WTC11 (cell line): ENCODE results near the gene C1QTNF6. TPM values are rescaled to one million over a fixed set of nuclear protein-coding genes. Genes with fewer than 3 reads are reported as not detected.

Experiments used
- ATAC-seq: fragments of 200-7000 bp; cut with Tn5 transposase; 2 replicates; pipeline ENCODE4 v1.10.0; 2021; ENCODE audit warnings: mild to moderate bottlenecking, moderate library complexity
- CTCF ChIA-PET: fragments of 300-600 bp; sonication (Branson Sonifier 250); formaldehyde crosslinking; loops from one replicate; lab custom pipeline; 2021; ENCODE audit warnings: antibody characterized with exemption; lab: Charles Lee
- POLR2A ChIA-PET: fragments of 350-600 bp; sonication (Branson Sonifier 250); formaldehyde crosslinking; loops from one replicate; lab custom pipeline; 2021; ENCODE audit warnings: antibody characterized with exemption; lab: Charles Lee
- DNase-seq: peaks from one replicate; pipeline ENCODE4 v3.0.0; 2021; ENCODE audit warnings: low spot score
- H3K27ac Mint-ChIP-seq: 2 replicates; pipeline ENCODE4 v1.8.0; 2021; ENCODE audit warnings: mixed read lengths
- H3K27me3 Mint-ChIP-seq: 2 replicates; pipeline ENCODE4 v1.8.0; 2021; ENCODE audit warnings: low read depth, mild to moderate bottlenecking, moderate library complexity, mixed read lengths
- H3K36me3 Mint-ChIP-seq: 2 replicates; pipeline ENCODE4 v1.8.0; 2021; ENCODE audit warnings: mixed read lengths
- H3K4me1 Mint-ChIP-seq: 2 replicates; pipeline ENCODE4 v1.8.0; 2022; ENCODE audit warnings: mixed read lengths
- H3K4me3 Mint-ChIP-seq: 2 replicates; pipeline ENCODE4 v1.8.0; 2021; ENCODE audit warnings: mild to moderate bottlenecking, moderate library complexity, mixed read lengths
- H3K9me3 Mint-ChIP-seq: 2 replicates; pipeline ENCODE4 v1.8.0; 2021; ENCODE audit warnings: mixed read lengths
- CBFB ChIP-seq: sonication (generic); formaldehyde crosslinking; IDR thresholded peaks from 2 replicates; pipeline ENCODE4 v1.8.1; 2022; ENCODE audit warnings: mild to moderate bottlenecking, low read depth, missing genetic modification reagents
- CREB1 ChIP-seq: sonication (generic); formaldehyde crosslinking; IDR thresholded peaks from 2 replicates; pipeline ENCODE4 v1.8.0; 2023; ENCODE audit warnings: mild to moderate bottlenecking, missing genetic modification reagents
- EMX1 ChIP-seq: fragments of 250-450 bp; sonication (Bioruptor Pico); IDR thresholded peaks from 2 replicates; pipeline ENCODE4 v1.8.0; 2021; ENCODE audit warnings: mild to moderate bottlenecking
- GABPB1 ChIP-seq: sonication (generic); formaldehyde crosslinking; IDR thresholded peaks from 2 replicates; pipeline ENCODE4 v1.8.1; 2023; ENCODE audit warnings: mild to moderate bottlenecking, missing genetic modification reagents
- NFE2L1 ChIP-seq: sonication (generic); formaldehyde crosslinking; IDR thresholded peaks from 2 replicates; pipeline ENCODE4 v1.8.1; 2023; ENCODE audit warnings: missing genetic modification reagents
- NR2C2 ChIP-seq: sonication (generic); formaldehyde crosslinking; IDR thresholded peaks from 2 replicates; pipeline ENCODE4 v1.8.0; 2022; ENCODE audit warnings: mild to moderate bottlenecking, missing genetic modification reagents
- PRRX2 ChIP-seq: fragments of 250-450 bp; sonication (Bioruptor Pico); IDR thresholded peaks from 2 replicates; pipeline ENCODE4 v1.8.0; 2021; ENCODE audit warnings: mild to moderate bottlenecking
- RELA ChIP-seq: sonication (generic); formaldehyde crosslinking; IDR thresholded peaks from 2 replicates; pipeline ENCODE4 v1.8.1; 2022; ENCODE audit warnings: missing genetic modification reagents, mild to moderate bottlenecking, borderline replicate concordance
- TEAD4 ChIP-seq: sonication (generic); formaldehyde crosslinking; IDR thresholded peaks from 2 replicates; pipeline ENCODE4 v1.8.0; 2022; ENCODE audit warnings: mild to moderate bottlenecking, missing genetic modification reagents
- TP53 ChIP-seq: sonication (generic); formaldehyde crosslinking; IDR thresholded peaks from 2 replicates; pipeline ENCODE4 v1.8.1; 2023; ENCODE audit warnings: mild to moderate bottlenecking, missing genetic modification reagents
- ZBTB21 ChIP-seq: sonication (generic); formaldehyde crosslinking; IDR thresholded peaks from 2 replicates; pipeline ENCODE4 v1.8.1; 2023; ENCODE audit warnings: mild to moderate bottlenecking, missing genetic modification reagents, borderline replicate concordance
- ZNF396 ChIP-seq: fragments of 250-450 bp; sonication (Bioruptor Pico); IDR thresholded peaks from 2 replicates; pipeline ENCODE4 v1.8.0; 2021; ENCODE audit warnings: mild to moderate bottlenecking, moderate library complexity, borderline replicate concordance
- ZNF671 ChIP-seq: fragments of 250-450 bp; sonication (Bioruptor Pico); IDR thresholded peaks from 2 replicates; pipeline ENCODE4 v1.8.0; 2021; ENCODE audit warnings: mild to moderate bottlenecking
- total RNA-seq: library from RNA; stranded (reverse); gene quantifications from 3 replicates; pipeline ENCODE4 v1.2.3, GENCODE V29; 2021
- TF ChIP-seq, protein P1 (sequence below): sonication (generic); formaldehyde crosslinking; IDR thresholded peaks from 2 replicates; pipeline ENCODE4 v1.8.1; 2023; ENCODE audit warnings: mild to moderate bottlenecking, missing genetic modification reagents, borderline replicate concordance
- TF ChIP-seq, protein P2 (sequence below): fragments of 250-450 bp; sonication (Bioruptor Pico); conservative IDR thresholded peaks from 2 replicates; pipeline ENCODE4 v1.9.0; 2021; ENCODE audit warnings: mild to moderate bottlenecking
- TF ChIP-seq, protein P3 (sequence below): sonication (generic); formaldehyde crosslinking; IDR thresholded peaks from 2 replicates; pipeline ENCODE4 v1.8.1; 2022; ENCODE audit warnings: mild to moderate bottlenecking, missing genetic modification reagents, moderate library complexity, borderline replicate concordance
- TF ChIP-seq, protein P4 (sequence below): fragments of 200-600 bp; IDR thresholded peaks from 2 replicates; pipeline ENCODE4 v1.8.0; 2022; ENCODE audit warnings: antibody characterized with exemption
- TF ChIP-seq, protein P5 (sequence below): sonication (generic); formaldehyde crosslinking; IDR thresholded peaks from 2 replicates; pipeline ENCODE4 v1.8.1; 2022; ENCODE audit warnings: mild to moderate bottlenecking, moderate library complexity, missing genetic modification reagents
- TF ChIP-seq, protein P6 (sequence below): sonication (generic); formaldehyde crosslinking; IDR thresholded peaks from 2 replicates; pipeline ENCODE4 v1.8.1; 2023; ENCODE audit warnings: mild to moderate bottlenecking, missing genetic modification reagents
- TF ChIP-seq, protein P7 (sequence below): sonication (generic); formaldehyde crosslinking; IDR thresholded peaks from 2 replicates; pipeline ENCODE4 v1.8.1; 2022; ENCODE audit warnings: low read depth, mild to moderate bottlenecking, moderate library complexity, missing genetic modification reagents, borderline replicate concordance

Gene C1QTNF6
- total RNA-seq, 1 experiment from 2014 or later, result 5.9 TPM

DNA sequence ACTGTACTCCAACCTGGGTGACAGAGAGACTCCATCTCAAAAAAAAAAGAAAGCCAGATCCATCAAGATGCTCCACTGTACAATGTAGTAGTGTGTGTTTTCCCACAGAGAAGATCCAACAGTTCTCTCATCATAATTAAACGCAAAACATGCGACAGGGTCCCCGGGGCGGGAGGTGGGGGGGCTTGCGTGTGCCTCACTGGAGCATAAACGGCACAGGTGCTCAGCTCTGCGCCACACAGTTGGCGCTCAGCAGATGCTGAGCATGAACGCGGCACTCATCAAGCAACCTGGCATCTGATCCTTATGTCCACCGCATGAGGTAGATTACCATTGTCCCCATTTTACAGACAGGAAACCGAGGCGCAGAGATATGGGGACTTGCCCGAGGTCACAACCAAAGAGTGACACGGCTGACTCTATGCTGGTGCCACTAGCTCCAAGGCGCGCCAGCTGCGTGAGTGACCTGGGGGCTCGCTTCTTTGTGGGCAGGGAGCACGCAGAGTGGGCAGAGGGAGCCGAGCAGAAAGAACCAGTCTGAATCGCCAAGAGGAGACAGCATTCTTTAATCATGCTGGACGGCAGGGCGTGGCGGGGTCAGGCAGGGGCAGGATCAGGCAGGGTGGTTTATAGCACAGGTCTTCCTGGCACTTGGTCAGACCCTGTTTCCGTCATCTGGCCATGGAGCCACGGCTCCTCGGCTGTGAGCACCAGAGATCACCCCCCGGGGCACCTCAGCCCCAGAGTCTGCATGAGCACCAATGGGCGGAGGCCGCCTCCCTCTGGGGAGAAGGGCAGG is 8.2 kb downstream of the C1QTNF6 start (continued):
- TF ChIP-seq, protein P1, sequence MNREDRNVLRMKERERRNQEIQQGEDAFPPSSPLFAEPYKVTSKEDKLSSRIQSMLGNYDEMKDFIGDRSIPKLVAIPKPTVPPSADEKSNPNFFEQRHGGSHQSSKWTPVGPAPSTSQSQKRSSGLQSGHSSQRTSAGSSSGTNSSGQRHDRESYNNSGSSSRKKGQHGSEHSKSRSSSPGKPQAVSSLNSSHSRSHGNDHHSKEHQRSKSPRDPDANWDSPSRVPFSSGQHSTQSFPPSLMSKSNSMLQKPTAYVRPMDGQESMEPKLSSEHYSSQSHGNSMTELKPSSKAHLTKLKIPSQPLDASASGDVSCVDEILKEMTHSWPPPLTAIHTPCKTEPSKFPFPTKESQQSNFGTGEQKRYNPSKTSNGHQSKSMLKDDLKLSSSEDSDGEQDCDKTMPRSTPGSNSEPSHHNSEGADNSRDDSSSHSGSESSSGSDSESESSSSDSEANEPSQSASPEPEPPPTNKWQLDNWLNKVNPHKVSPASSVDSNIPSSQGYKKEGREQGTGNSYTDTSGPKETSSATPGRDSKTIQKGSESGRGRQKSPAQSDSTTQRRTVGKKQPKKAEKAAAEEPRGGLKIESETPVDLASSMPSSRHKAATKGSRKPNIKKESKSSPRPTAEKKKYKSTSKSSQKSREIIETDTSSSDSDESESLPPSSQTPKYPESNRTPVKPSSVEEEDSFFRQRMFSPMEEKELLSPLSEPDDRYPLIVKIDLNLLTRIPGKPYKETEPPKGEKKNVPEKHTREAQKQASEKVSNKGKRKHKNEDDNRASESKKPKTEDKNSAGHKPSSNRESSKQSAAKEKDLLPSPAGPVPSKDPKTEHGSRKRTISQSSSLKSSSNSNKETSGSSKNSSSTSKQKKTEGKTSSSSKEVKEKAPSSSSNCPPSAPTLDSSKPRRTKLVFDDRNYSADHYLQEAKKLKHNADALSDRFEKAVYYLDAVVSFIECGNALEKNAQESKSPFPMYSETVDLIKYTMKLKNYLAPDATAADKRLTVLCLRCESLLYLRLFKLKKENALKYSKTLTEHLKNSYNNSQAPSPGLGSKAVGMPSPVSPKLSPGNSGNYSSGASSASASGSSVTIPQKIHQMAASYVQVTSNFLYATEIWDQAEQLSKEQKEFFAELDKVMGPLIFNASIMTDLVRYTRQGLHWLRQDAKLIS (CRISPR knock-in tag), result no peak
- TF ChIP-seq ZNF671 (CRISPR knock-in tag) (no peak), CREB1 (CRISPR knock-in tag) (no peak), PRRX2 (CRISPR knock-in tag) (no peak), NFE2L1 (CRISPR knock-in tag) (no peak)
- TF ChIP-seq, protein P2, sequence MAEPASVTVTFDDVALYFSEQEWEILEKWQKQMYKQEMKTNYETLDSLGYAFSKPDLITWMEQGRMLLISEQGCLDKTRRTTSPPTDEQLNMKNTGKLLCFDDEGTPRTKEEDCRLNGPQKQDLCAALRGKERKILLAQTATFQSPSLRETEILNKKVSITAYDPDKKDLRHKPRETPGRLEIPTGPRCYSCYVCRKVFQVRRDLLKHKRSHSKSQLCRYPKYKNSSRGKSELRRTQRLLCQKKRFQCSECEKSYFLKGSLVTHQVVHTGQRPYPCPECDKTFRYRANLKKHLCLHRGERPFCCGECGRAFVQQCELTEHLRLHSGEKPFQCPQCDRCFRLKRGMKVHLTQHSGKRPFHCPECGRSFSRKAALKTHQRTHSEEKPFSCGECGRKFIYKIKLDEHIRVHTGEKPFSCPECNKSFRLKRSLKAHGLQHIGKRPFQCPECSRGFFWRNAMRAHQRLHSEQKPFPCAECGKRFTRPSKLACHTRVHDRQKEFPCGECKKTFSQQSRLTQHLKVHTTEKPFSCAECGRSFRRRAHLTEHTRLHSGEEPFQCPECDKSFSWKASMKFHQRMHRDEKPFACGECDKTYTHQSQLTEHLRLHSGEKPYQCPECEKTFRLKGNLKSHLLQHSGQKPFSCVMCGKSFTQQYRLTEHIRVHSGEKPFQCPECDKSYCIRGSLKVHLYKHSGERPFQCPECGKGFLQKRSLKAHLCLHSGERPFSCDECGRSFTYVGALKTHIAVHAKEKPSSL (CRISPR knock-in tag), result no peak
- TF ChIP-seq, protein P3, sequence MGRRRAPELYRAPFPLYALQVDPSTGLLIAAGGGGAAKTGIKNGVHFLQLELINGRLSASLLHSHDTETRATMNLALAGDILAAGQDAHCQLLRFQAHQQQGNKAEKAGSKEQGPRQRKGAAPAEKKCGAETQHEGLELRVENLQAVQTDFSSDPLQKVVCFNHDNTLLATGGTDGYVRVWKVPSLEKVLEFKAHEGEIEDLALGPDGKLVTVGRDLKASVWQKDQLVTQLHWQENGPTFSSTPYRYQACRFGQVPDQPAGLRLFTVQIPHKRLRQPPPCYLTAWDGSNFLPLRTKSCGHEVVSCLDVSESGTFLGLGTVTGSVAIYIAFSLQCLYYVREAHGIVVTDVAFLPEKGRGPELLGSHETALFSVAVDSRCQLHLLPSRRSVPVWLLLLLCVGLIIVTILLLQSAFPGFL (CRISPR knock-in tag), result no peak

DNA sequence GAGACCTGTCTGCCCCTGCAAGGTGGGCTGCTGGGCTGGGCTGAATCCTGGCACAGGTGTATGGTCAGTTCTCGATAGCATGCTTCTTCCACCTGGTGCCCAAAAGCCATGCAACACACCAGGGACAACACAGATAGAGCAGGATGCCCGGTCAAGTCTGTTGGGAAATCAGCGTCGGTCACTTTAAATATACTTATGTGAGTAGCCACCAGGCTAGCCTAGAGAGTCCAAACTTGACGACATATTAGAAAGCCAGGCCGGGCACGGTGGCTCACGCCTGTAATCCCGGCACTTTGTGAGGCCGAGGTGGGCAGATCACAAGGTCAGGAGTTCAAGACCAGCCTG is 8.9 kb downstream of the C1QTNF6 start:
- Mint-ChIP-seq H3K9me3 (no peaks in the 10 kb centered on the region), H3K27ac (no peak overlapping the region), H3K36me3 (no peaks in the 10 kb centered on the region), H3K4me3 (no peak overlapping the region), H3K4me1 (peaks cover 24% of the 10 kb centered on the region), H3K27me3 (no peaks in the 10 kb centered on the region; the same call in 1 of the 2 replicates)
- ChIA-PET CTCF (no interaction called here), POLR2A (no interaction called here)
- ATAC-seq (no peak), DNase-seq (no peak)
- TF ChIP-seq ZNF396 (CRISPR knock-in tag) (no peak), TEAD4 (no peak), GABPB1 (no peak), CBFB (CRISPR knock-in tag) (no peak), TP53 (CRISPR knock-in tag) (no peak), ZBTB21 (CRISPR knock-in tag) (no peak), NR2C2 (CRISPR knock-in tag) (no peak), NFE2L1 (CRISPR knock-in tag) (no peak), EMX1 (CRISPR knock-in tag) (no peak), RELA (CRISPR knock-in tag) (no peak)
- TF ChIP-seq, protein P2 (CRISPR knock-in tag), result no peak
- TF ChIP-seq, protein P4, sequence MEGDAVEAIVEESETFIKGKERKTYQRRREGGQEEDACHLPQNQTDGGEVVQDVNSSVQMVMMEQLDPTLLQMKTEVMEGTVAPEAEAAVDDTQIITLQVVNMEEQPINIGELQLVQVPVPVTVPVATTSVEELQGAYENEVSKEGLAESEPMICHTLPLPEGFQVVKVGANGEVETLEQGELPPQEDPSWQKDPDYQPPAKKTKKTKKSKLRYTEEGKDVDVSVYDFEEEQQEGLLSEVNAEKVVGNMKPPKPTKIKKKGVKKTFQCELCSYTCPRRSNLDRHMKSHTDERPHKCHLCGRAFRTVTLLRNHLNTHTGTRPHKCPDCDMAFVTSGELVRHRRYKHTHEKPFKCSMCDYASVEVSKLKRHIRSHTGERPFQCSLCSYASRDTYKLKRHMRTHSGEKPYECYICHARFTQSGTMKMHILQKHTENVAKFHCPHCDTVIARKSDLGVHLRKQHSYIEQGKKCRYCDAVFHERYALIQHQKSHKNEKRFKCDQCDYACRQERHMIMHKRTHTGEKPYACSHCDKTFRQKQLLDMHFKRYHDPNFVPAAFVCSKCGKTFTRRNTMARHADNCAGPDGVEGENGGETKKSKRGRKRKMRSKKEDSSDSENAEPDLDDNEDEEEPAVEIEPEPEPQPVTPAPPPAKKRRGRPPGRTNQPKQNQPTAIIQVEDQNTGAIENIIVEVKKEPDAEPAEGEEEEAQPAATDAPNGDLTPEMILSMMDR, result no peak
- TF ChIP-seq, protein P5, sequence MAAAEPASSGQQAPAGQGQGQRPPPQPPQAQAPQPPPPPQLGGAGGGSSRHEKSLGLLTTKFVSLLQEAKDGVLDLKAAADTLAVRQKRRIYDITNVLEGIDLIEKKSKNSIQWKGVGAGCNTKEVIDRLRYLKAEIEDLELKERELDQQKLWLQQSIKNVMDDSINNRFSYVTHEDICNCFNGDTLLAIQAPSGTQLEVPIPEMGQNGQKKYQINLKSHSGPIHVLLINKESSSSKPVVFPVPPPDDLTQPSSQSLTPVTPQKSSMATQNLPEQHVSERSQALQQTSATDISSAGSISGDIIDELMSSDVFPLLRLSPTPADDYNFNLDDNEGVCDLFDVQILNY (CRISPR knock-in tag), result no peak
- TF ChIP-seq, protein P6, sequence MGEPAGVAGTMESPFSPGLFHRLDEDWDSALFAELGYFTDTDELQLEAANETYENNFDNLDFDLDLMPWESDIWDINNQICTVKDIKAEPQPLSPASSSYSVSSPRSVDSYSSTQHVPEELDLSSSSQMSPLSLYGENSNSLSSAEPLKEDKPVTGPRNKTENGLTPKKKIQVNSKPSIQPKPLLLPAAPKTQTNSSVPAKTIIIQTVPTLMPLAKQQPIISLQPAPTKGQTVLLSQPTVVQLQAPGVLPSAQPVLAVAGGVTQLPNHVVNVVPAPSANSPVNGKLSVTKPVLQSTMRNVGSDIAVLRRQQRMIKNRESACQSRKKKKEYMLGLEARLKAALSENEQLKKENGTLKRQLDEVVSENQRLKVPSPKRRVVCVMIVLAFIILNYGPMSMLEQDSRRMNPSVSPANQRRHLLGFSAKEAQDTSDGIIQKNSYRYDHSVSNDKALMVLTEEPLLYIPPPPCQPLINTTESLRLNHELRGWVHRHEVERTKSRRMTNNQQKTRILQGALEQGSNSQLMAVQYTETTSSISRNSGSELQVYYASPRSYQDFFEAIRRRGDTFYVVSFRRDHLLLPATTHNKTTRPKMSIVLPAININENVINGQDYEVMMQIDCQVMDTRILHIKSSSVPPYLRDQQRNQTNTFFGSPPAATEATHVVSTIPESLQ (CRISPR knock-in tag), result no peak
- TF ChIP-seq, protein P7, sequence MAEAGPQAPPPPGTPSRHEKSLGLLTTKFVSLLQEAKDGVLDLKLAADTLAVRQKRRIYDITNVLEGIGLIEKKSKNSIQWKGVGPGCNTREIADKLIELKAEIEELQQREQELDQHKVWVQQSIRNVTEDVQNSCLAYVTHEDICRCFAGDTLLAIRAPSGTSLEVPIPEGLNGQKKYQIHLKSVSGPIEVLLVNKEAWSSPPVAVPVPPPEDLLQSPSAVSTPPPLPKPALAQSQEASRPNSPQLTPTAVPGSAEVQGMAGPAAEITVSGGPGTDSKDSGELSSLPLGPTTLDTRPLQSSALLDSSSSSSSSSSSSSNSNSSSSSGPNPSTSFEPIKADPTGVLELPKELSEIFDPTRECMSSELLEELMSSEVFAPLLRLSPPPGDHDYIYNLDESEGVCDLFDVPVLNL, result no peak
